Measurements from ENCODE around the gene EYA2.

- TF ChIP-seq EP300 (IDR thresholded peaks at IDR 0.05) (no peak), CTCF (IDR thresholded peaks at IDR 0.05) (no peak)
Observed at GRCh38 chr20:47189060-47189459, 294.4 kb downstream of the EYA2 start.

All from sigmoid colon (tissue), 4 donors.